SHP77 treated with DMSO at 0.1 percent for 48 hours (cell line): Measurements from ENCODE around the gene RGSL1.

Experiments
- DNase-seq: peaks from one replicate; lab custom pipeline; 2025; lab: John Stamatoyannopoulos, UW

Gene RGSL1

GRCh38 chr1:182450087-182450486, at the start of gene RGSL1:
RGSL1 (plus strand) TSS chr1:182450146; CDS start chr1:182450166, 20 bp downstream.
- DNase-seq = no peak

- DNase-seq = no peak
Observed at GRCh38 chr1:182400567-182400966, 49.4 kb upstream of the RGSL1 start, which contains the start of gene TEDDM1. TEDDM1 (minus strand) TSS chr1:182400667; CDS start chr1:182400485, 182 bp downstream.

- no peak for DNase-seq
Observed at GRCh38 chr1:182404781-182405180, 45.2 kb upstream of the RGSL1 start.

GRCh38 chr1:182405578-182405977, 44.4 kb upstream of the RGSL1 start:
- DNase-seq = no peak

GRCh38 chr1:182406012-182406411, 43.9 kb upstream of the RGSL1 start:
- no peak for DNase-seq

GRCh38 chr1:182407724-182408123, 42.2 kb upstream of the RGSL1 start:
- DNase-seq = no peak

- DNase-seq = no peak
Observed at GRCh38 chr1:182408435-182409075, 41.4 kb upstream of the RGSL1 start.

GRCh38 chr1:182410138-182410537, 39.8 kb upstream of the RGSL1 start:
- DNase-seq = no peak

- no peak for DNase-seq
Observed at GRCh38 chr1:182410620-182411273, 39.2 kb upstream of the RGSL1 start.

- no peak for DNase-seq
Observed at GRCh38 chr1:182413486-182413885, 36.5 kb upstream of the RGSL1 start.

- no peak for DNase-seq
Observed at GRCh38 chr1:182413969-182414368, 36.0 kb upstream of the RGSL1 start.

GRCh38 chr1:182415789-182416188, 34.2 kb upstream of the RGSL1 start:
- DNase-seq = no peak

GRCh38 chr1:182426442-182427430, 23.2 kb upstream of the RGSL1 start:
- DNase-seq = no peak

- no peak for DNase-seq
Observed at GRCh38 chr1:182428043-182428442, 21.9 kb upstream of the RGSL1 start.

- DNase-seq = no peak
Observed at GRCh38 chr1:182430263-182431068, 19.5 kb upstream of the RGSL1 start.

GRCh38 chr1:182431278-182431677, 18.7 kb upstream of the RGSL1 start:
- no peak for DNase-seq

- DNase-seq = no peak
Observed at GRCh38 chr1:182433580-182433979, 16.4 kb upstream of the RGSL1 start.

GRCh38 chr1:182438326-182438725, 11.6 kb upstream of the RGSL1 start:
- DNase-seq = no peak

- no peak for DNase-seq
Observed at GRCh38 chr1:182441719-182442118, 8.2 kb upstream of the RGSL1 start.

- no peak for DNase-seq
Observed at GRCh38 chr1:182442333-182442732, 7.6 kb upstream of the RGSL1 start.

GRCh38 chr1:182444497-182444896, 5.4 kb upstream of the RGSL1 start:
- no peak for DNase-seq
